ENCODE results near the gene CPN2.

Gene CPN2

DNA sequence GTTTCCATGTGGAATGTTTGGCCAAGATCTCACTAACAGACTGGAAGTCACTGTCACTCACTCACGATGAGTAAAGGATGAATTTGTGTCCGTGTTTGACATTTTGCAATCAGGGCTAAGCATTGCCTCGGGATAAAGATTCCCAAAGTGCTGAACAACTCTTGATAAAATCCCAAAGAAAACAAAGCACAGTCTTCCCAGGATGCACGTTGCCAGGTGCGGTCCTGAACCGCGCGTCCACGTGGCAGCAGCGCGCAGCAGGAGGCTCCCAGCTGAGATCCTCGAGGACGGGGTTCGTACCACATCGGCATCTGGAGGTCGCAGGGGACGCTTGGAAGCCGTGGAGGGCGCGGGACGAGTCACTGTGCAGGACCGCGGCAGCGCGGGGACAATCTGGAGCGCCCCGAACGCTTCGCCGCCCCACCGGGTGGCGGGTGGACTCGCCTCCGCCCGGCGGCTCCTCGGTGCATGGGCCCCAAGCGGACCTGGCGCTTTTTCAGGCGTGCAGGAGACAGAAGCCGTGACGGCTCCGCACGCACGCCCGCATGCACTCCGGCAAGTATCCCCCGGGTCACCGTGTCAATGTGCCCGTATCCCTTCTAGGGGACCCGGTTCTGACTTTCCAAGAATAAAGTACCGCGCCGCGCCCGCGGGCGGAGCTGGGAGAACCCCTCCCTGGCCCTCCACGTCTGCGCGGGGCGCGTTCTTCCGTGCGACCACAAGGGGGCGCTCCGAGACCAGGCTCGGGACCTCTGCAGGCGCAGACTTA is 17.7 kb downstream of the CPN2 start:
- DNase-seq (ENCODE audit: low read depth), result peak; percentile 52

DNA sequence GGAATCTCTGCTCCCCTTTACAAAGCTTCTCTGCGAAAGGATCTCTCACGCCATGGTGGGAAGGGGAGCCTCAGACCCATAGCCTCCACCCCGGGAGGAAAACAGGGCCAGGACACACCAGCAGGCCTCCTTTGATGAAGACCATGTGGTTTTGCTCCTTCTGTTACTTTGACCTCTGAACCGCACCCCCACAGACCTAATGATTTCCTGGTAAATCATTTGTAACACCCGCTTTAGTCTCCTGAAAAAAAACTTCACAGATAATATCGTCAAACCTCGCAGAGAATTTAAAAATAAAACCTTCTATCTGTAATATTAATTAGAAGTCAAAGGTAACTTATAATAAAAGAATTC is 18.3 kb downstream of the CPN2 start:
- H3K4me3 ChIP-seq (ENCODE audit: low read depth, low read length), result no peak overlapping the region
- DNase-seq (ENCODE audit: low read depth), result no peak

More for the DNA sequence above, 17.7 kb downstream of the CPN2 start:
- peak overlapping the region; percentile 53 for H3K4me3 ChIP-seq (ENCODE audit: low read depth, low read length)

DNA sequence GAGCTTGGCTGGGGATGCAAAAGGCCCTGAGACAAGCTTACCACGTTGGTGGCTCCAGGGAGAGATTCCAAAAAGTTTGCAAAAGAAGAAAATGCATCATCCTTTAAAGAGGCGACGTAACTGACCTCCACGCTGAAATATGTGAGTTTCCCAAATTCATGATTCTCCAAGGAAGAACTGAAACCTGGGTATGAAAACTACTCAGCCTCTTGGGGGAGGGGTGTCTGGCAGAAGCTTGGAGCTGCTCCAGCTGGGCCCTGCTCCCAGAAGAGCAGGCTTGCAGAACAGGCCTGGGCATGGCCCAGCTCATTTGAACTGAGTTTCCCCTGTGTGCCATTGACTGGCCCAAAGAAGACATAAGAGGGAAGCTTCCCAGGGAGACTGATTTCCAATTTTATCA is 20.5 kb downstream of the CPN2 start:
- H3K4me3 ChIP-seq (ENCODE audit: low read depth, low read length), result no peak overlapping the region
- DNase-seq (ENCODE audit: low read depth), result peak; percentile 71

DNA sequence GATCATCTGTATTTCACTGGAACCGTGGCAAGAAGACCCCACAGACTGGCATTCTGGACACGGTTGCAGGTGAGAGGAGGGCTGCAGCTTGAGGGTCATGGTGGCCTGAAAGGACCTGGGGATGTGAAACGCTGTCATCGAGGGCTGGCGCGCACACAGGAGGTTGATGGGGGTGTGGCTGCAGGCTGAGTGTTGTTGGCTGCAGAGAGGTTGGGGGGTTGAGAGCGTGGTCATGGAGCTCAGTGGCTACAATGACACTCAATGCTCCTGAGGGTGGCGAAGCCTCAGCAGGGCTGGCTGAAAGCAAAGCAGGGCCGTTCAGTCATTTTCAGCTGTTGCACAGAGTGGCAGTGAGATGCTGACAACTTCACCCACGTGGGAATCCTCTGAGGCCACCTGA is 21.0 kb downstream of the CPN2 start:
- no peak for DNase-seq (ENCODE audit: low read depth)
- H3K4me3 ChIP-seq (ENCODE audit: low read depth, low read length), result no peak overlapping the region

GRCh38 chr3:194329583-194329965 is 21.6 kb downstream of the CPN2 start:
- no peak overlapping the region for H3K4me3 ChIP-seq (ENCODE audit: low read depth, low read length)
- DNase-seq (ENCODE audit: low read depth), result peak; percentile 23

DNA sequence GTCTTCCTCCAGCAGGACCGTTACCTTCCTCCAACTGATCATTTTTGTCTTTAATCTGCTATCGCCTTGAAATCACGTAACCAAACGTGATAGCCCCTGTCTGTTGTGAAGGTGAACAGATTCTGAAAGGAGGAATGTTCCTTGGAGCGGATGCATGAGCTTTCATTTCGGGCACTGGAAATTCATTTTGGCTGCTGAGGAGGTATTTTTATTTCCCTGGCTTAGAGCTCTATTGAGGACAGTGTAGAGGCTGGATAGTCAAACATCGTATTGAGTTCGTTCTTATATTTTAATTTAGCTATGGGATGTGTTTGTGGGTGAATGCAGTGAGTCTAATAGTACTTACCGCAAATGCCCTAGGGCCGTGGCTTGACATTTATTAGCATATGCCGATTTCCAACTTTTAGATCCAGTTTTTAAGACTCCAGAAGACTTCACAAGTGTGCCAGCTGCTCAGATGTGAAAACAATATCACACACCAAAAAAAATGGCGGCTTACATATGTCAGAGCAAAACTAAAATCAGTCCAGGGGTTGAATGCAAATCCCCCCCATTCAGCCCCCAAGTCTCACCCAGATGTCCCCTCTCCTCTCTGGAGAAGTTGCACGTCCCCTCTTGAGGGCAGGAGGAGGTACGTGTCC is 22.1 kb downstream of the CPN2 start:
- DNase-seq (ENCODE audit: low read depth), result no peak

DNA sequence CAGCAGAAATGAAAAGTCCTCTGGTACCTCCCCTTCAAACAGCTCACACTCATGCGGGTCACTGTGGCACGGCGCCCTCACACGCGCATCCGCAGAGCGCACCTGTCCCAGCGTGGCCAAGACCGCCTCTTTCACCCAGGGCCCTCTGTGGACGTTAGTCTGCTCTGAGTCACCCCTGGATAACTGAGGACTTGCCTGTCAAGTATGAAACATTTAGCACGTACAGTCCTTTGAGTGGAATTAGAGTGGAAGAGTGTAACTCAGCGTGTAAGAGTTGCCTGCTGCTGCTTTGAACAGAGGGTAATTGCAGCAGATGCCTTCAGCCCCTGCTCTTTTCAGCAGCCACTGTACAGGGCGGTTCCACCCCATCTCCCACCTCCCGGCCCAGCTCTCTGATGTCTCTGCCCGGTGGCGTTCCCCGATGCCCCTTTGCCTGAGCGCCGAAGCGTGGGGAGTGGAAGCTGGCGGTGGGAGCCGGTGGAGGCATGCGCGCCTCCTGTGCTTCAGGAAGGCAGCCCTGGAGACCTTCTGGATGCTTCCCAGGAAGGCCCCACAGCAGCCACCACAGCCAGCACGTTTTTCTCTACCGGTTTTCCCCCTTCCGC is 23.0 kb downstream of the CPN2 start:
- DNase-seq (ENCODE audit: low read depth), result peak; percentile 54
- no peak overlapping the region for H3K4me3 ChIP-seq (ENCODE audit: low read depth, low read length)

More for the DNA sequence above, 22.1 kb downstream of the CPN2 start:
- H3K4me3 ChIP-seq (ENCODE audit: low read depth, low read length), result no peak overlapping the region

DNA sequence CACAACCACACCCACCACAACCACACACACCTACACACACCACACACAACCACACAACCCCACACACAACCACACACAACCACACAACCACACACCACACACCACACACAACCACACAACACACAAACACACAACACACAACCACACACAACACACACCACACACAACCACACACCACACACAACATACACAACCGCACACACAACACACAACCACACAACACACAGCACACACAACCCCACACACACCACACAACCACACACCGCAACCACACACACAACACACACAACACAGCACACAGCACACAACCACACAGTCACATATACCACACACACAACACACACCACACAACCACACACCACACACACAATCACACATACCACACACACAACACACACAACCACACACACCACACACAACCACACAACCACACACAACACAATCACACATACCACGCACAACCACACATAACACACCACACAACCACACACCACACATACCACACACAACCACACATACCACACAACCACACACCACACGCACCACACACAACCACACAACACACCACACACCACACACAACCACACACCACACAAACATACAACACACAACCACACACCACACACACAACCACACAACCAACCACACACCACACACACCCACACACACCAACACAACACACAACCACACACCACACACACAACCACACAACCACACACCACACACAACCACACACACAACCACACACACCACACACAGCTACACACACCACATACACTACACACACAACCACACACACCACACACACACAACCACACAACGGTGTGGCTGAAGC is 23.7 kb downstream of the CPN2 start:
- no peak for DNase-seq (ENCODE audit: low read depth)

GRCh38 chr3:194326968-194327217 is 24.2 kb downstream of the CPN2 start:
- no peak overlapping the region for H3K4me3 ChIP-seq (ENCODE audit: low read depth, low read length)
- no peak for DNase-seq (ENCODE audit: low read depth)

More for the DNA sequence above, 23.7 kb downstream of the CPN2 start:
- H3K4me3 ChIP-seq (ENCODE audit: low read depth, low read length), result no peak overlapping the region

DNA sequence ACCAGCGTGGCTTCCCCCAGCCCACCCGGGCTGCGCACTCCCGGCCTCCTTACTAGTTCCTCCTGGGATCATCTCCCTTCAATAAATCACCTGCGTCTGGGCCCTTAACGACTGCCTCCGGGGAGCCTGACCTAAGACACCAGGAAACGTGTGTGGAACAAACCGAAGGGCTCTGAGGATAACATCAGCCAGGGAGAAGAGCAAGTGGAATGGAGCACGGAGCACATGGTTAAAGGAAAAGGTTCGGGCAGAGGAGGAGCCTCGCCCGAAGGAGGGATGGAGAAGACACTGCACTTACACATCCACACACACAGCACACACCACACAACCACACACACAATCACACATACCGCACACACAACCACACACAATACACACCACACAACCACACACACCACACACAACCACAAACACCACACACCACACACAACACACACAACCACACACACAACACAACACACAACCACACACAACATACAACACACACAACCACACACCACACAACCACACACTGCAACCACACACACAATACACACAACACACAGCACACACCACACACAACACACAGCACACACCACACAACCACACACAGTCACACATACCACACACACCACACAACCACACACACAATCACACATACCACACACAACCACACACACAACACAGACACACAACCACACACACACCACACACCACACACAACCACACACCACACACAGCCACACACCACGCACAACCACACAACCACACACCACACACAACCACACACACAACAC is 24.7 kb downstream of the CPN2 start:
- no peak for DNase-seq (ENCODE audit: low read depth)

DNA sequence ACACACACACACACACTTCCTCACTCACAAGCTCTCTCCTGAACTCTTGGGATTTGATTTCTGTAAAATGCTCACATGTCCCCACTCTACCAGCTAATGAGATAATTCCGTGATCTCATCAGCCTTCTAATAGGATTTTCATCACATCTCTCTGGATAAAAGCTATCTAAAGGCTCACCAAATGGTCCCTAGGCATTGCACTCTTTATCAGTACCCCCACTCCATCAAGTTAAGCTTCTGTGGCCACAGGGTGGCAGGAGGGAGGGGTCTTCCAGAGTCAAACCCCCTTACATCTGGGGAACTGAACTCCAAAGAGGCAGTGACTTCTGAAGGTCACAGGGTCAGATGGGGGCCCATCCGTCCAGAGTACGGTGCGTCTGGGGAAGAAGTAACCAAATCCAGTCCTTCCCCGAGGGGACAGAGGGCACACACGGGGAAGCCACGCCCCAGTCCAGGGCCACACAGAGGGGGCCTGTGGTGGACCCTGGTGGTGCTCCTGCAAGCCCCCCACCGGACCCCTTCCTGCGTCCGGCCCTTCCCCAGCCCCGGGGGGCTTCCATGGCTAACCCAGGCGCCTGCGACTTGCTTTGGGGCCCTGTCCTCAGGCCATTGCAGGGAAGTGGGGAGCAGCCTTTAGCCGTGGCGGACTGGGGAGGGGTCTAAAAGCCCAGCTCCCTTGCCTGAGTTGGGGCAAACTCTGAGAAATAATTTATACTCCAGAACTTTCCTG is 25.5 kb downstream of the CPN2 start:
- H3K4me3 ChIP-seq (ENCODE audit: low read depth, low read length), result no peak overlapping the region
- no peak for DNase-seq (ENCODE audit: low read depth)

More for the DNA sequence above, 24.7 kb downstream of the CPN2 start:
- no peak overlapping the region for H3K4me3 ChIP-seq (ENCODE audit: low read depth, low read length)

DNA sequence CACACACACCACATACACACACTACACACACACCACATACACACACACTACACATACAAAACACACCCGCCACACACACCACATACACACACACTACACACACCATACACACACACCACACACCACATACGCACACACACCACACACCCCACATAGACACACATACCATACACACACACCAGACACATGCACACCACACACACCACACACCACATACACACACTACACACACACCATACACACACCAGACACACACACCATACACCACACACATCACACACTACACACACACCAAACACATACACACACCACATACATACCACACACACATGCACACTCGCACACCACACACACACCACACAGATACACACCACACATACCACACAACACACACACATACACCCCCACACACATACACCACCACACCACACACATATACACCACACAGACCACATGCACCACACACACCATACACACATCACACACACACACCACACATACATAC is 26.3 kb downstream of the CPN2 start:
- no peak for DNase-seq (ENCODE audit: low read depth)
- no peak overlapping the region for H3K4me3 ChIP-seq (ENCODE audit: low read depth, low read length)

DNA sequence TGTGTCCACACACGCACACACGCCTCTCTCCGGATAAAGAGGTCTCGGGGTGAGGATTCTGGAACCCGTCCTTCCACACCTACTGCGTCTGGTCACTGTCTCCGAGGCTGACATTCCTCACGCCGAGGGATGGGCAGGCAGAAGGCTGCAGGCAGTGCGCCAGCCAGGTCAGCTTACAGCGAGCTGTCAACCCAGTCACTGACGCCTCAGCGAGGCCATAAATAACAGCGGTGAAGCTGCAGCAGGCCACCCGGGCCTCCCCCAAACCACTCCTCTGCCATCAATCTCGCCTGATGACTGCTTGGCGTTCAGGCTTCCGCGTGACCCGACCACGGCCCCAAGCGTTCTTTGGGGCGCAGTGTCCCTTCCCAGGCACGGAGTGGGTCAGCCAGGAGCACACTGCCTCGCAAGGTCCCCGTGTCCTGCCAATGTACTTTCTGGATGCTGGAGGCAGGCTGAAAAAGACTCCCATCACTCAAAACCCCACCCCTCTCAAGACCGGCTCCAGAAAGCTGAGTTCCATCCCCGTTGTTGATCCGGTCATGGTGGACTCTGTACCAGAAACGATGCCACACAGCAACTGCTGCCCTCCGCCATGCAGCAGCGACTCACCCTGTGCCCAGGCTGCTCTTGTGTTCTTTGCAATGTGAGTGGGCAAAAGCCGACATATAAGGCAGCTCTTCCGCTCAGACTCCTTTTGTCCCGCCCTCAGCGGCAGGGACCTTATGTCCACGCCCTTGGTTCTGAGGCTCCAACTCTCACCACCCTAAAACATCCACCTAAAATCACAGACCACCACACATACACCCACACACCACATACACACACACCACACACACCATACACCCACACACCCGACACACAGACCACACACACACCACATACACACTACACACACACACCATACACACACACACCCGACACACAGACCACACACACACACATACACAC is 27.1 kb downstream of the CPN2 start:
- DNase-seq (ENCODE audit: low read depth), result peak; percentile 50
- no peak overlapping the region for H3K4me3 ChIP-seq (ENCODE audit: low read depth, low read length)

GRCh38 chr3:194322678-194323211 is 28.4 kb downstream of the CPN2 start:
- peak; percentile 52 for DNase-seq (ENCODE audit: low read depth)
- H3K4me3 ChIP-seq (ENCODE audit: low read depth, low read length), result no peak overlapping the region

GRCh38 chr3:194321693-194322640 is 29.2 kb downstream of the CPN2 start:
- H3K4me3 ChIP-seq (ENCODE audit: low read depth, low read length), result no peak overlapping the region

DNA sequence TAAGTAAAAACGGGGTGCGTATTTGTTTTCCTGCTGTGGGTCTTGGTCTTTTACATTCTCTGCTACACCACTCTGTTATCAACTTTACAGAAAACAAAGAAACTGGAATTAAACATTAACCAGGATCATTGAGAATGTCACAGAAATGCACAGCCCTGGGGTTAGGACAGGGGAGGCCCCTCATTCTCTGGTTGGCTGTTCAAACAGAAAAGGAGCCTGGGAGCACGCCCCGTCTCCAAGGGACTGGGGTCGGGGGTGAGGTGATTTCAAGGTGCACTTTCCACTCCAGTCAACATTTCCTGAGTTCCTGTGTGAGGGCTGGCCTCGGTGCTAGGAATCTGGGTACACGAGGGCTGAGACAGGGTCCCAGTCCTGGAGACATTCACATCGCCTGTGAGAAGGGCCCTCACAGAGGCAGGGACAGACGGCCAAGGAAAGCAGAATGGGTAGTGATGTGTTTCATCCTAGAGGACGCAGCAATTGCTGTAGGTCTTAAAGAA is 30.3 kb downstream of the CPN2 start:
- no peak overlapping the region for H3K4me3 ChIP-seq (ENCODE audit: low read depth, low read length)
- DNase-seq (ENCODE audit: low read depth), result no peak

More at GRCh38 chr3:194321693-194322640, 29.2 kb downstream of the CPN2 start:
- no peak for DNase-seq (ENCODE audit: low read depth)
